ENCODE data around the gene SARS1.

DNA sequence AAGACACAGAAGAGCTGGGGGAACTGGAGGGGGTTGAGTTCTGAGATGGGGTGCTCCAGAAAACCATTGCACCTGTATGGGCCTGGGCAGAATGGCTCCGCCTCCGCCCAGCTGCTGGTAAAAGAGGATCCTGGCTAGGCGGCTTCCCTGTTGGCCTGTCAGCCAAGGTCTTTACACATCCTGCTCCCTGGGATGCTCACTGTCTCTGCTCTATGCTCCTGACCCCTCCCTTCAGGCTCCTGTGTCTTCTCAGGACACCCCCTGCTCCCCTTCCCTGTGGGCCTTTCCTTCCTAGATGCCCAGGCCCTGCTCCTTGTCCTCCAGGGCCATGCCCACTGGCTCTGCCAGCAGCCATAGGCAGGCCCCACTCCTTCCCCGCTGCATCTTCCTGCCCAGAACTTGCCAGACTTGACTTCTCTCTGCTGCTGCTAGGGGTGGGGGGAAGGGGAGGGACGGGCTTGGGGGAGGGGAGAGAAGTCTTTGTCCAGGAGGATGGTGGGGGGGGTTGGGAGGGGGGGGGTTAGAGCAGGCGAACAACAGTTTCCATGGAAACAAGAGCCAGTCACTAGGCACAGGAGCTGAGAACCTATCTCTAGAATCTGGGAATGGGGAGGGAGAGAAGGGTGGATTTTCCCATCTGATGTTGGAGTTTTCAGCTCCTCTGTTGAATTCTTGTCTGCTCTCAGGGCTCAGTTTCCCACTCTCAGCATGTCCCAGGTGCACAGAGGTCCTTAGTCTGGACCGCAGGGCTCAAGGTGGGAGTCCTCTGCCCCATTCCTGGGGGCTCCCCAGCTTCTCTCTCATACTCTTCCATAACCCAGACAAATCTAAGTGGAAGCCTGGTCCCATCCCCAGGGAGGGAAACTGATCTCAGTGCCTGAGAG, 46.2 kb downstream of the SARS1 start:
- TF ChIP-seq CTCF (IDR thresholded peaks at IDR 0.05) (no peak), POLR2A (IDR thresholded peaks at IDR 0.05) (no peak)

Measured in lower leg skin (tissue), 3 donors.